Measurements from ENCODE around the gene PCDH15. TPM values are rescaled to one million over a fixed set of nuclear protein-coding genes. Genes with fewer than 3 reads are reported as not detected.

PCDH15 gene
- total RNA-seq, 2 donors from 2014 or later = 0.19 to 0.51 TPM

DNA sequence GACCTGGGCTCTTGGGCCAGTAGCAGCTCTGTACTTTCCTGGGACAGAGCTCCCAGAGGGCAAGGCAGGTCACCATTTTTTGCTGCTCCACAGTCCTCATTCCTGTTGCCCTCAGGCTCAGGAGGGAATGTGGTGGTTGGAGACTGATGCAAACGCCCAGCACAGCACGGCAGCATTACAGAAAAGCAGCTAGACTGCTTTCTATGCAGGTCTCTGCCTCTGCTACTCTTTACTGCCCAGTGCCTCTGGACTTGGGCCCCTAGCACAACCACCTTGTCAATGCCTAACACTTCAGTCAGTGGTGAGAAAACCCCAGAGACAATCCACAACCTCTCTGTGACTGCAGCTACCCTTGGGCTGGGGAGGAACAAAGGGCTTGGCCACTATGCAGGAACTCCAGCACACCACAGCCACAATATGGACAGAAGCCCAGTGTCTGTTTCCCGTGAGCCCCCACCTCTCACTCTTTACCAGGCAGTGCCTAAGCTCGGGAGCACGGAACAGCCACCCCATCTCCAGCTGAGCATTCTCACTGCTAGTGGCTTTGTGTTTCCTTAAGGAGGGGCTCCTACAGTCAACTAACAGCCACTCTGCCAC, 790.6 kb downstream of the PCDH15 start:
- TF ChIP-seq, protein P1, sequence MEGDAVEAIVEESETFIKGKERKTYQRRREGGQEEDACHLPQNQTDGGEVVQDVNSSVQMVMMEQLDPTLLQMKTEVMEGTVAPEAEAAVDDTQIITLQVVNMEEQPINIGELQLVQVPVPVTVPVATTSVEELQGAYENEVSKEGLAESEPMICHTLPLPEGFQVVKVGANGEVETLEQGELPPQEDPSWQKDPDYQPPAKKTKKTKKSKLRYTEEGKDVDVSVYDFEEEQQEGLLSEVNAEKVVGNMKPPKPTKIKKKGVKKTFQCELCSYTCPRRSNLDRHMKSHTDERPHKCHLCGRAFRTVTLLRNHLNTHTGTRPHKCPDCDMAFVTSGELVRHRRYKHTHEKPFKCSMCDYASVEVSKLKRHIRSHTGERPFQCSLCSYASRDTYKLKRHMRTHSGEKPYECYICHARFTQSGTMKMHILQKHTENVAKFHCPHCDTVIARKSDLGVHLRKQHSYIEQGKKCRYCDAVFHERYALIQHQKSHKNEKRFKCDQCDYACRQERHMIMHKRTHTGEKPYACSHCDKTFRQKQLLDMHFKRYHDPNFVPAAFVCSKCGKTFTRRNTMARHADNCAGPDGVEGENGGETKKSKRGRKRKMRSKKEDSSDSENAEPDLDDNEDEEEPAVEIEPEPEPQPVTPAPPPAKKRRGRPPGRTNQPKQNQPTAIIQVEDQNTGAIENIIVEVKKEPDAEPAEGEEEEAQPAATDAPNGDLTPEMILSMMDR (IDR thresholded peaks at IDR 0.05) = no peak
- DNase-seq (ENCODE audit: low spot score) = no peak
- Histone ChIP-seq H3K4me3 (no peak overlapping the region), H3K4me1 (no peaks in the 10 kb centered on the region), H3K27ac (no peak overlapping the region), H3K9me3 (peaks cover 0 to 6% of the 10 kb centered on the region in 2 donors), H3K36me3 (no peaks in the 10 kb centered on the region), H3K27me3 (no peaks in the 10 kb centered on the region)

DNA sequence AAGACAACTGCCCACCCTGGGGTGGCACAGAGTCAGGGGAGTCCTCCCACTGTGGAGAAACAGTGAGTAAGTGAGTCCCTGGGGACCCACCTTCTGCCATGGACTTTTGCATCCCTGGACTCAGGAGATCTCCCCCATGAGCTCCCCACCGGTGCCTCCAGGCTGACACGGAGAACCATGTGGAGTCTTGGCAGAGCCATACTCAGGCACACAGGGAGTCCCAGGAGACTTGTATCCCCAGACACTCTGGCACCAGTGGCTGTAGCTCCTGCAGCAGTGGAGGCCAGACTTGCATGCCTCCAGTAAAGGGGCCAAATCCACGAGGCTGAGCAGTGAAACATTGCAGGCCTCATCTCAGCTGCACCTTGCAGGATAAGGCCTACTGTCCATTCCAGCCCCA, 791.4 kb downstream of the PCDH15 start:
- DNase-seq (ENCODE audit: low spot score) = no peak
- Histone ChIP-seq H3K27ac (no peak overlapping the region), H3K36me3 (no peaks in the 10 kb centered on the region), H3K4me1 (no peaks in the 10 kb centered on the region), H3K4me3 (no peak overlapping the region), H3K27me3 (no peaks in the 10 kb centered on the region), H3K9me3 (peaks cover 0 to 6% of the 10 kb centered on the region in 2 donors)
- TF ChIP-seq, protein P1 (IDR thresholded peaks at IDR 0.05) = no peak

DNA sequence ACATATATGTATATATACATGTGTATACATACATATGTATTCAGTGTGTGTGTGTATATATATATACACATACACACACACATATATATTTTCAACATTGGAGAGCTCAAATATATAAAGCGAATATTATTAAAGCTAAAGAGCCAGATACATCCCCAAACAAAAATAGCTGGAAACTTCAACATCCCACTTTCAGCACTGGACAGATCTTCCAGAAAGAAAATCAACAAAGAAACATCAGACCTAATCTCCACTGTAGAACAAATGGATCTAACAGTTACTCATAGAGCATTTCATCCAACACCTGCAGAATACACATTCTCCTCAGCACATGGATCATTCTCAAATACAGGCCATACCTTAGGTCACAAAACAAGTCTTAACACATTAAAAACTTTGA, 799.0 kb downstream of the PCDH15 start:
- no peak overlapping the region for H3K4me3 ChIP-seq
- no peaks in the 10 kb centered on the region for H3K36me3 ChIP-seq
- no peak for DNase-seq (ENCODE audit: low spot score)
- H3K9me3 ChIP-seq = no peaks in the 10 kb centered on the region
- no peak overlapping the region for H3K27ac ChIP-seq
- TF ChIP-seq, protein P1 (IDR thresholded peaks at IDR 0.05) = no peak
- no peaks in the 10 kb centered on the region for H3K27me3 ChIP-seq
- no peaks in the 10 kb centered on the region for H3K4me1 ChIP-seq

DNA sequence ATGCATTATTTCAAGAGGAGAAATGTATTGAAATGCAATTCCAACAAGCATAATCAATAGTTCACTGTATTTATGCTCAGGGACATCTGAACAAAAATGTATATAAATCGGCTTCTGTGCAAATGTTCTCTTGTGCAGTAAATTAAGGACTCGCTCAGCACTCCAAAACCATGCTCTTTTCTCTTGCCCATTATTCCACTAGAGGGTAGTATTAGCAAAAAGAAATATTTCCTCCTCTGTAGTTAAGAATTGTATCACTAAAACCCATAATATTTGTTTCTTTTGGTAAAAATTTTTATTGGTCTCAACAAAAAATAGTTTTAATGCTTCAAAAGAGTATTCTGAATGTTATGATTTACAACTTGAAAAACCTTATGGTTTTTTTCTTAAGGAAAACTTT, 803.1 kb downstream of the PCDH15 start:
- no peak overlapping the region for H3K4me3 ChIP-seq
- H3K36me3 ChIP-seq = no peaks in the 10 kb centered on the region
- H3K27ac ChIP-seq = no peak overlapping the region
- DNase-seq (ENCODE audit: low spot score) = no peak
- no peaks in the 10 kb centered on the region for H3K27me3 ChIP-seq
- H3K4me1 ChIP-seq = no peaks in the 10 kb centered on the region
- TF ChIP-seq, protein P1 (IDR thresholded peaks at IDR 0.05) = peak in 1 of 2 donors; percentile 37
- no peaks in the 10 kb centered on the region for H3K9me3 ChIP-seq

DNA sequence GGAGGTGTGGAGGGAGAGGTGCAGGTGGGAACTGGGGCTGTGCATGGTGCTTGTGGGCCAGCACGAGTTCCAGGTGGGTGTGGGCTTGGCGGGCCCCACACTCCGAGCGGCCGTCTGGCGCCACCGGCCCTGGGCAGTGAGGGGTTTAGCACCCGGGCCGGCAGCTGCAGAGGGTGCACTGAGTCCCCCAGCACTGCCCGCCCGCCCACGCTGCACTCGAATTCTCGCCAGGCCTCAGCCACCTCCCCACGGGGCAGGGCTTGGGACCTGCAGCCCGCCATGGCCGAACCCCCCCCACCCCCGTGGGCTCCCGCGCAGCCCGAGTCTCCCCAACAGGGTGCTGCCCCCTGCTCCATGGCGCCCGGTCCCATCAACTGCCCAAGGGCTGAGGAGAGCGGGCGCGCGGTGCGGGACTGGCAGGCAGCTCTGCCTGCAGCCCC, 810.2 kb downstream of the PCDH15 start:
- no peak for DNase-seq (ENCODE audit: low spot score)
- Histone ChIP-seq H3K27me3 (no peaks in the 10 kb centered on the region), H3K9me3 (no peaks in the 10 kb centered on the region), H3K27ac (no peak overlapping the region), H3K4me1 (no peaks in the 10 kb centered on the region), H3K4me3 (no peak overlapping the region), H3K36me3 (no peaks in the 10 kb centered on the region)
- TF ChIP-seq, protein P1 (IDR thresholded peaks at IDR 0.05) = no peak

DNA sequence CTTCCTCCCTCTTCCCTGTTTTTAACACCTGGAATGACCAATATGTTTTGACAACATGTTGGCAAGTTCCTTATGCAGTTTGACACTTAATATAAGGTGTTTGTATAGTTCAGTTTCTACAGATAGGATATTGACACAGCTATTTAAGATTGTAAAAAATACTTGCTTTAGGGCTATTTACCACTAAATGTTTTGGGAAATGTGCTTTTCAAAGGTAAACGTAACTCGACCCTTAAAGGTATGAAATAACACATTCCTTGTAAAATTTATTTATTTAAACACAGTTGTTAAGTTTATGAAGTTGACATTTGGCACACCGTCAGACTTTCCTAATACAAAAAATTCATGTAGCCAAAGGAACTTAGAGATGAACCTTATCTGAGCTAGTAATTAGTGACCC, 817.6 kb downstream of the PCDH15 start:
- no peak overlapping the region for H3K4me3 ChIP-seq

More for the DNA sequence above, 817.6 kb downstream of the PCDH15 start:
- TF ChIP-seq, protein P1 (IDR thresholded peaks at IDR 0.05) = no peak
- no peaks in the 10 kb centered on the region for H3K36me3 ChIP-seq
- no peak overlapping the region for H3K27ac ChIP-seq
- H3K27me3 ChIP-seq = no peaks in the 10 kb centered on the region
- no peaks in the 10 kb centered on the region for H3K4me1 ChIP-seq
- H3K9me3 ChIP-seq = no peaks in the 10 kb centered on the region
- no peak for DNase-seq (ENCODE audit: low spot score)
